Upper lobe of right lung (tissue), 1 donor: Measurements from ENCODE around the gene TINAGL1. TPM values are rescaled to one million over a fixed set of nuclear protein-coding genes. Genes with fewer than 3 reads are reported as not detected.

ENCODE experiments used
- ATAC-seq: fragments of 200-7000 bp; cut with Tn5 transposase; one replicate; pipeline ENCODE4 v1.9.1; 2020; ENCODE audit warnings: mild to moderate bottlenecking, moderate library complexity
- DNase-seq: peaks from one replicate; pipeline ENCODE4 v3.0.0-alpha.2; 2020
- H3K27ac ChIP-seq: fragments of 200-600 bp; one replicate; pipeline ENCODE4 v1.8.0; 2022
- H3K27me3 ChIP-seq: fragments of 200-600 bp; one replicate; pipeline ENCODE4 v1.8.0; 2022; ENCODE audit warnings: mild to moderate bottlenecking
- H3K36me3 ChIP-seq: fragments of 200-600 bp; one replicate; pipeline ENCODE4 v1.8.0; 2022
- H3K4me1 ChIP-seq: fragments of 200-600 bp; one replicate; pipeline ENCODE4 v1.8.0; 2022
- H3K4me3 ChIP-seq: fragments of 200-600 bp; one replicate; pipeline ENCODE4 v1.8.0; 2022; ENCODE audit warnings: mild to moderate bottlenecking
- H3K9me3 ChIP-seq: fragments of 200-600 bp; one replicate; pipeline ENCODE4 v1.8.0; 2022
- CTCF ChIP-seq: fragments of 200-600 bp; IDR thresholded peaks from one replicate; pipeline ENCODE4 v1.8.0; 2022; ENCODE audit warnings: antibody characterized with exemption
- intact Hi-C: fragments of 100-400 bp; cut with DNase I; formaldehyde crosslinking; loops from one replicate; pipeline ENCODE4 v1.11.0; 2022
- total RNA-seq: library from RNA; stranded (reverse); fragmentation: NEBNext Ultra II Directional; extraction: Animal tissue kit (Norgen Biotek cat#: 25700); gene quantifications from one replicate; pipeline ENCODE4 v1.2.1, GENCODE V29; 2021
- donor health status: DM: no; HTN: yes; CAD: no; lungs with severe emphysema.

The TINAGL1 gene
- total RNA-seq, 1 donor from 2014 or later = 154 TPM

DNA sequence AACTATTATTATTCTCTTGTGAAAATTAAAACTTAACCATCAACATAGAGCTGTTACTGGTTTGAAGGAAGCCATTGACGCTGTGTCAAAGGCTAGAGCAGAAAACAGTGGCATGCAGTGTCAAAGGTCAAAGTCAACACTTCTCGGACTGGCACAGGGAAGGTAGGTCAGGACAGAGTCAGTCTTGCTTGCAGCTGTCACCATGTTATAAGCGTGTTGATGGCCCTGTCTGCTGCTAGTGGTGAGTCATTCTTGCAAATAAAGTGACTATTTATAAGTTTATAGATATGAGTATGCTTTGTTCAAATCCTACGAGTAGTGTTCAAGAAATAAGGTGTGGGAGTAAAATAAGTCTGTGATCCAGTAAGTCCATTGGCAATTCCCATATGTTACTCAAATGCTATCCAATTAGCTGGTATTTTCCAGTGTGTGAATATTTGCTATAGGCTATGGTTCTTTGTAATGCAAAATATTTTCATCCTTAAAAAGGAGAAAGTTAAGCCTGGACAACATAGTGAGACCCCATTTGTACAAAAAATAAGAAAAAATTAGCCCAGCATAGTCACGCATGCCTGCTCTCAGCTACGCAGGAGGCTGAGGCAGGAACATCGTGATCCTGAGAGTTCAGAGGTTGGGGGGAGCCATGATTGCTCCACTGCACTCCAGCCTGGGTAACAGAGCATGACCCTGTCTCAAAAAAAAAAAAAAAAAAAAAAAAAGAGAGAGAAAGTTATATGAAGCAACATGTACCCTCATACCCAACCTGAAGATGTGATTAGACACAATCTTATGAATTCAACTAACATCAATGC is 26.3 kb upstream of the TINAGL1 start:
- Histone ChIP-seq H3K36me3 (no peaks in the 10 kb centered on the region), H3K27me3 (no peaks in the 10 kb centered on the region), H3K4me3 (peak overlapping the region; percentile 17), H3K27ac (no peak overlapping the region), H3K9me3 (no peaks in the 10 kb centered on the region), H3K4me1 (peaks cover 12% of the 10 kb centered on the region)
- no peak for TF ChIP-seq CTCF
- ATAC-seq (peak; percentile 13), DNase-seq (no peak)
- intact Hi-C loops = no loop called here

- TF ChIP-seq CTCF = no peak
- H3K27me3 ChIP-seq = no peaks in the 10 kb centered on the region
Measured at GRCh38 chr1:31551208-31551607, 25.1 kb upstream of the TINAGL1 start.

DNA sequence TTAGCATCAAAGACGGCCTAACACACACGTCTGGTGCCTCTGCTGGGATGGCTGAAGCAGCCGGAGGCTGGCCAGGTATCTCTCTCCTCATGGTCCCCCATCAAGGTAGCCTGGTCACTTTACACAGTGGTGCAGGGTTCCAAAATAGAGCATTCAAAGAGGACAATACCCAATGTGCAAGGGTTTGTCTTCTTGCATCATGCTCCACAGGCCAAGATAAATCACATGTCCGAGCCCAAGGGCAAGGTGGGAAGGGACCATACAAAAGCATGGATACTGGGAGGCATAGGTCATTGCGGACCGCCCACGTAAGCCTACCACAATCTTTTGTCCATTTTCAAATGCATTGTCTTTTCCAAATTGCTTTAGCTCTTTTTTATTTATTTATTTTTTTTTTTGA is 23.8 kb upstream of the TINAGL1 start:
- no peak for DNase-seq
- TF ChIP-seq CTCF = no peak
- intact Hi-C loops = no loop called here

More at GRCh38 chr1:31551208-31551607, 25.1 kb upstream of the TINAGL1 start:
- DNase-seq = no peak
- Histone ChIP-seq H3K9me3 (no peaks in the 10 kb centered on the region), H3K4me1 (peaks cover 12% of the 10 kb centered on the region), H3K27ac (no peak overlapping the region), H3K4me3 (no peak overlapping the region), H3K36me3 (no peaks in the 10 kb centered on the region)
- ATAC-seq = no peak
- intact Hi-C loops = no loop called here

GRCh38 chr1:31556481-31557006 is 19.8 kb upstream of the TINAGL1 start:
- DNase-seq = no peak
- ATAC-seq = no peak
- TF ChIP-seq CTCF = no peak
- intact Hi-C loops = no loop called here
- no peaks in the 10 kb centered on the region for H3K27me3 ChIP-seq
- H3K9me3 ChIP-seq = no peaks in the 10 kb centered on the region
- no peak overlapping the region for H3K27ac ChIP-seq
- H3K4me1 ChIP-seq = no peaks in the 10 kb centered on the region
- no peak overlapping the region for H3K4me3 ChIP-seq
- H3K36me3 ChIP-seq = no peaks in the 10 kb centered on the region

More for the DNA sequence above, 23.8 kb upstream of the TINAGL1 start:
- Histone ChIP-seq H3K27me3 (no peaks in the 10 kb centered on the region), H3K9me3 (no peaks in the 10 kb centered on the region), H3K4me1 (peaks cover 12% of the 10 kb centered on the region), H3K36me3 (no peaks in the 10 kb centered on the region), H3K4me3 (no peak overlapping the region), H3K27ac (no peak overlapping the region)
- ATAC-seq = no peak

GRCh38 chr1:31559715-31560114 is 16.6 kb upstream of the TINAGL1 start:
- Histone ChIP-seq H3K9me3 (no peaks in the 10 kb centered on the region), H3K36me3 (no peaks in the 10 kb centered on the region), H3K27ac (no peak overlapping the region), H3K4me1 (no peaks in the 10 kb centered on the region), H3K27me3 (no peaks in the 10 kb centered on the region), H3K4me3 (no peak overlapping the region)
- intact Hi-C loops = loop anchor here (10.0 kb wide), 1 partner anchor 55 kb away; the partner anchor contains the start of gene HCRTR1
- no peak for ATAC-seq
- no peak for TF ChIP-seq CTCF
- DNase-seq = no peak
